Measurements from ENCODE around the gene THAP2.

THAP2 gene

GRCh38 chr12:71703206-71703605 is 39.1 kb downstream of the THAP2 start:
- DNase-seq (ENCODE audit: low read depth) = no peak

- no peak for DNase-seq (ENCODE audit: low read depth)
Observed at GRCh38 chr12:71704920-71705319, 40.8 kb downstream of the THAP2 start.

GRCh38 chr12:71708658-71709057 is 44.6 kb downstream of the THAP2 start:
- no peak for DNase-seq (ENCODE audit: low read depth)

GRCh38 chr12:71710276-71711125 is 46.4 kb downstream of the THAP2 start:
- peak; percentile 90 for DNase-seq (ENCODE audit: low read depth)

GRCh38 chr12:71718611-71719010 is 54.5 kb downstream of the THAP2 start:
- DNase-seq (ENCODE audit: low read depth) = no peak

GRCh38 chr12:71719647-71720370 is 55.7 kb downstream of the THAP2 start:
- no peak for DNase-seq (ENCODE audit: low read depth)

- DNase-seq (ENCODE audit: low read depth) = no peak
Observed at GRCh38 chr12:71721783-71722505, 57.8 kb downstream of the THAP2 start.

GRCh38 chr12:71725011-71725410 is 60.9 kb downstream of the THAP2 start:
- no peak for DNase-seq (ENCODE audit: low read depth)

GRCh38 chr12:71726548-71726947 is 62.4 kb downstream of the THAP2 start:
- DNase-seq (ENCODE audit: low read depth) = no peak

- no peak for DNase-seq (ENCODE audit: low read depth)
Observed at GRCh38 chr12:71727958-71728357, 63.9 kb downstream of the THAP2 start.

All from HS-27A (cell line).